OCI-LY1 (cell line): Measurements from ENCODE around the gene DMD.

ENCODE experiments used
- EZH2 ChIP-seq: fragments of 200-600 bp; sonication (generic), shearing (Covaris generic); IDR thresholded peaks from 2 replicates; pipeline ENCODE4 v1.8.0; 2017; ENCODE audit warnings: borderline replicate concordance, mixed run types, mild to moderate bottlenecking, antibody characterized with exemption, low read length, moderate library complexity, mixed read lengths
- TF ChIP-seq, protein P1 (sequence below): fragments of 200-600 bp; sonication (generic), shearing (Covaris generic); IDR thresholded peaks from 2 replicates; pipeline ENCODE4 v1.5.1; 2017; ENCODE audit warnings: mild to moderate bottlenecking, antibody characterized with exemption, low read length, moderate library complexity, mixed read lengths

DNA sequence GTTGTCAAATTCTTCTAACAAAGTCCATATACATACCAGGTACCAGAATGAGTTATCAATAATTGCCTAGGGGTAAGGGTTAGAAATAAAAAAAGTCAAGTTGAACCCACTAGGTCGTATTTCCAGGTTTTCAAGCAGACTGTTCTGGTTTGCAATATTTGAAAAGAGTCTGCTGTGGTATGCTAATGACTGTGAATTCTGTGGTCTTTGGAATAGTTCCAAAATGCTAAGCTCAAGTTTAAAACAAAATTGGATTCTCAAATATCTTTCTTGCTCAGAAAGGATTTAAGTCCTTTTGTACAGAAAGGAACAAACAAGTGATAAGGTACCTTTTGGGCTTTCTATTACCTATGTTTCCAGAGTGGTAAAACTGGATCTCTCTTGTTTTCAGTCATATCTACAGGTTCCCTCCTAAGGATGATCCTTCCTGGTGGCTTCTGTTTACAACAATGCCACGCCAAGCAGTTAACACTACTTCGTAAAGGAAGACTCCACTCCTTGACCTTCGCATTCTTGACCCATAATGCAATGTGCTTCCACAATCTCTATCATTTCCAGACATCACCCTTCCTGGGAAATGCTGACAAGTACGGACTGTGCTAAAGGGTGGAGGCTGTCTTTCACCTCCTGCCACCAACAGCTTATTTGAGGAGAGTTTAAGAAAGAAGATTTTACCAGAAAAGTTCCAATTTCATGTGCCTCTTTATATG, 1607.8 kb downstream of the DMD start:
- TF ChIP-seq, protein P1, sequence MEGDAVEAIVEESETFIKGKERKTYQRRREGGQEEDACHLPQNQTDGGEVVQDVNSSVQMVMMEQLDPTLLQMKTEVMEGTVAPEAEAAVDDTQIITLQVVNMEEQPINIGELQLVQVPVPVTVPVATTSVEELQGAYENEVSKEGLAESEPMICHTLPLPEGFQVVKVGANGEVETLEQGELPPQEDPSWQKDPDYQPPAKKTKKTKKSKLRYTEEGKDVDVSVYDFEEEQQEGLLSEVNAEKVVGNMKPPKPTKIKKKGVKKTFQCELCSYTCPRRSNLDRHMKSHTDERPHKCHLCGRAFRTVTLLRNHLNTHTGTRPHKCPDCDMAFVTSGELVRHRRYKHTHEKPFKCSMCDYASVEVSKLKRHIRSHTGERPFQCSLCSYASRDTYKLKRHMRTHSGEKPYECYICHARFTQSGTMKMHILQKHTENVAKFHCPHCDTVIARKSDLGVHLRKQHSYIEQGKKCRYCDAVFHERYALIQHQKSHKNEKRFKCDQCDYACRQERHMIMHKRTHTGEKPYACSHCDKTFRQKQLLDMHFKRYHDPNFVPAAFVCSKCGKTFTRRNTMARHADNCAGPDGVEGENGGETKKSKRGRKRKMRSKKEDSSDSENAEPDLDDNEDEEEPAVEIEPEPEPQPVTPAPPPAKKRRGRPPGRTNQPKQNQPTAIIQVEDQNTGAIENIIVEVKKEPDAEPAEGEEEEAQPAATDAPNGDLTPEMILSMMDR = no peak
- no peak for TF ChIP-seq EZH2
